ENCODE measurements around the gene HSD17B1.

The HSD17B1 gene

GRCh38 chr17:42566883-42567573, 14.3 kb downstream of the HSD17B1 start, which contains the start of gene MLX:
MLX (plus strand) TSS chr17:42567100; CDS start chr17:42567125, 25 bp downstream.
- peak; percentile 85 for DNase-seq (ENCODE audit: low read depth in 2 of 2)

DNA sequence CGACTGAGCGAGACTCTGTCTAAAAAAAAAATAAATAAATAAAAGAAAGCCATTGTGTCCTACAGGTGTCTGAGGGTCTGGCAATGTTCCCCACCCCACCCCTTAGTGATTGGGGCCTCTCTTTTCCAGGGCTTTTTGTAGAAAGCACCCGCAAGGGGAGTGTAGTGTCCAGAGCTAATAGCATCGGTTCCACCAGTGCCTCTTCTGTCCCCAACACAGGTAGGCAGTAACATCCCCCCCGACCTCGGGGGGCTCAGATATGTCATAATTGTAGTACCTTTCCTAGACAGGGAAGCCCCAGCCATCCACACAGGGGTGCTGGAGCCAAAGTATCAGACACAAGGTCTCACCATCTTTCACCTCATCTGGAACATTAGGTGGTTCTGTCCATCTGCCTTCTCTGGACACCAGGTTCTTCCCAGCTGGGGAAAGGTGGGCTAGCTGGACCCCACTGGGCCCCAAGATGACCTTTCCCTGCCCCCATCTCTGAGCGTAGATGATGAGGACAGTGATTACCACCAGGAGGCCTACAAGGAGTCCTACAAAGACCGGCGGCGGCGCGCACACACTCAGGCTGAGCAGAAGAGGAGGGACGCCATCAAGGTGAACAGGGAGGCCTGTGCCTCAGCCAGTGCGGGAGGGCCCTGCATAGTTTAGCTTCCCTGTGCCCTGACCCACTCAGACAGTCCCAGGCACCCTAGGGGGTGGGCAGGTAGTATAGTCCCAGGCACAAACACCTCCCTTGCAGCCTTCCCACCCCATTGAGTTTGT, 15.8 kb downstream of the HSD17B1 start:
- no peak for DNase-seq (ENCODE audit: low read depth in 2 of 2)

GRCh38 chr17:42571435-42572225, 18.9 kb downstream of the HSD17B1 start:
- DNase-seq (ENCODE audit: low read depth in 2 of 2): no peak

DNA sequence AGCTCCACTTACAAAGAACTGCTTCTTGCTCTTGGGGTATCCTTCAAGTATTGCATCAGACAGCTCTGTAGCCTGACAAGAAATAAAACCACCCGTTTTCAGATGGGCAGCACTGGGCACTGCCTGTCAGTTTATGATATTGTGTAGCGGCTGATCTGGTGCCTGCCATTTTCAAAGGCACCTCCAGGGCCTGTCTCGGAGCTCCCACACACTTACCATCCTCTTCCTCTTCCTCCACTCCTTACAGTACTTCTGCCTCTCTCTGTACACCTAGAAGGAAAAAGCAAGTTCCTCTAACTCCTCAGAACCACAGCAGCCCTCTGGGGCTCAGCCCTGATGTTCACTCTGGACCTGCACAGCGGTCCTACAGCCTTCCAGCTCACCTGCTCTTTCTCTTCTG, 20.4 kb downstream of the HSD17B1 start:
- DNase-seq (ENCODE audit: low read depth in 2 of 2): no peak

GRCh38 chr17:42574463-42574862, 21.7 kb downstream of the HSD17B1 start:
- DNase-seq (ENCODE audit: low read depth in 2 of 2): no peak

DNA sequence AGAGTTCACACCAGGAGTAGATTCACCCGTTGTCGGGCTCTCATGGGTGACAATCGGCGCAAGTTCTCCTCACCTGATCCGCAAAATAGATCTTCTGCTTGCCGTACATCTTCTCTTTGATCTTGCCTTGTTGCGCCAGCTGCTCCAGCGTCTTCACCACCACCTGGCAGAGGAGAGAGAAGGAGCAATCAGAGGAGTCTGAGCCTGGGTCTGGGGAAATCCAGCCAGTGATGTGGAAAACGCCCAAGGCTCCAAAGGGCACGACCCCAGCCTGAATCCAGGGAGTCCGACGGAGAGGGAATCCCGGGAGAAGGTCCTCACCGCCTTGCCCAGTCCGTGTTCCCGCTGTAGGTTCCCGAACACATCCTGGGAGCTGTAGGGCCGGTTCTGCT, 24.4 kb downstream of the HSD17B1 start:
- DNase-seq (ENCODE audit: low read depth in 2 of 2): peak in 1 of 2 experiments; percentile 15

DNA sequence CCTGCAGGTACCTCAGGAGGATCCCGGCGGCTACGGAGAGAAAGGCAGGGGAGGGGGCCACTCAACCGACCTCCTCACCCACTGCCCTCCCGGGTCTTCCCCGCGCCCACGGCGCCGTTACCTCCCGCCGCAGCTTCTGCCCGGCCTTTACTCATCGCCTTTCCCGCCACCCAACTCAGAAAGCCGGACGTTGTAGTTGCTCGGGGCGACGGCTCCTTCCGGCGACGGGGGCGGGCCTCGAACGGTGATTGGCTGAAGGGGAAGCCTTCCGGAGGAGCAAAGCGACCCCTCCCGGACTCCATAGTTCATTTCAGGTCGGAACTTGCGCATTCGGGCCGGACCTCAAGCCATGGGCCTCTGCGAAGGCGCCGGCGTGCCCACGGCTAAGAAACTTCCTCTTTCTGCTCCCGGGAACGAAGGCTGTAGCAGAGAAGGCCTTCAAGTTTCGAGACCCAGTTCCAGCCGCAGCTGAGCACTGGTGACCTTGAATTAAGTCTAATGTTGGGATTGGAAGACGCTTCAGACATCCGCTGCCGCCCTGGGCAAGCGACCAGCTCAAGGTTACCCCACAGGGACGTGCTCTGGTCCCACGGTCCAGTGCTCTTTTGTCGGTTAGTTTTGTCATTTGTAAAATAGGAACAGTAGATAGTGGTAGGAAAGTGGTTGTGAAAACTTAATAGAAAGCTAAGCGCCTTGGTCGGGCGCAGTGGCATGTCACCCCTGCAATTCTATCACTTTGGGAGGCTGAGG, 25.0 kb downstream of the HSD17B1 start, which contains the start of gene PSMC3IP:
TSS of gene PSMC3IP (minus strand) at position 198 of the 750 bp plus-strand sequence. CDS start at position 155, 43 bp downstream.
- DNase-seq (ENCODE audit: low read depth in 2 of 2): peak; percentile 89 to 96

DNA sequence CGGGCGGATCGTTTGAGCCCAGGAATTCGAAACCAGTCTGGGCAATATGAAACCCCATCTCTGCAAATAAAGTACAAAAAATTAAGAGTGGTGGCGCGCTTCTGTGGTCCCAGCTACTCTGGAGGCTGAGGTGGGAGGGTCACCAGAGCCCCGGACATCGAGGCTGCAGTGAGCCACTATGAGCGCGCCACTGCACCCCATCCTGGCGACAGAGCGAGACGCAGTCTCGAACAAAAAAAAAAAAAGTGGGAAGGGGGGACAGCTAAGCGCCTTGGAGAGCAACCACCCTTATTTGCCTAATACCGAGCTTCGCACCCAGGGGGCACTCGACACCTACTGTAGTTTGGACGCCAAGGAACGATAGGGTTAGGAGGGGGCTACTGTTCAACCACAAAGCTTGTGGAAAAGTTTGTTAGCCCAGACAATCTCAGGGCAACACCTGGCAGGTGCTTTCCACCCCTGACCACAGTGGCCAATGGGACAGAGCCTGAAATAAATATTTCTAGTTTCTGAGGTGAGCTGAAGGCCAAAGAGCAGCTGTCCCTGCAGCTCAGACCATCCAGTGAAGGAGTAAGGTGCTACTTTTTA, 25.7 kb downstream of the HSD17B1 start:
- peak; percentile 49 to 76 for DNase-seq (ENCODE audit: low read depth in 2 of 2)

DNA sequence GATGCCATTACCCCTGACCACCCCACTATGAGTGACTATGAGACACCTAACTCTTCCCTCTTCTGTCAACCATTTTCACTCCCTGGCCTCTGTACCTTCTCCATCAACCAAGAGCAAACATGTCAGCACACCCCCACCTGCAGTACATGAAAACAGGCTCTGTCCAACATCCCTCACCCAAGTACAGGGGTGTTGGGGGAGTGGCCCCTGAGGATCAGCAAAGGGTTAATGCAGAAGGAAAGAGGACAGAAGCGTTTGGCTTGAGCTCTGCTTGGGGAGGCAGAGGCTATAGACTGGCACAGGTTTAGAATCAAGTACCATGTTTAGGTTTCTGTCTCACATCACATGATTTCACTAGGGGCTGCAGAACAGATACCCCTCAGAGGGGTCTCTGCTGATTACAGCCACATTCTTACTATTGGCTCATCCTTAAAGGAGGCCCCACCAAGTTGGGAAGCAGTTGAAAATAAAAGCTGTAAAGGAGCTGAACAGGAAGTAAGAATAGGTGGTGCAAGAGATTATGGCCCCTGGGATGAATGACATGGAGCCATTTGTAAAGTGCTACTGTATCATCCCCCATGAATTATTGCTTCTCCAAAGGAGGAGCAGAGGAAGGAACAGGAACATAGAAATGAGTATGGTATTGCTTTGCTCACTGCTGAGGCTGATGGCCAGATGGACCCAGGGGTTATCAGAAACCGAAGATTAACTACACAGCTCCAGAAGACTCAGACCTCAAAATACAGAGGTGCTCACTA, 27.2 kb downstream of the HSD17B1 start:
- DNase-seq (ENCODE audit: low read depth in 2 of 2): no peak

DNA sequence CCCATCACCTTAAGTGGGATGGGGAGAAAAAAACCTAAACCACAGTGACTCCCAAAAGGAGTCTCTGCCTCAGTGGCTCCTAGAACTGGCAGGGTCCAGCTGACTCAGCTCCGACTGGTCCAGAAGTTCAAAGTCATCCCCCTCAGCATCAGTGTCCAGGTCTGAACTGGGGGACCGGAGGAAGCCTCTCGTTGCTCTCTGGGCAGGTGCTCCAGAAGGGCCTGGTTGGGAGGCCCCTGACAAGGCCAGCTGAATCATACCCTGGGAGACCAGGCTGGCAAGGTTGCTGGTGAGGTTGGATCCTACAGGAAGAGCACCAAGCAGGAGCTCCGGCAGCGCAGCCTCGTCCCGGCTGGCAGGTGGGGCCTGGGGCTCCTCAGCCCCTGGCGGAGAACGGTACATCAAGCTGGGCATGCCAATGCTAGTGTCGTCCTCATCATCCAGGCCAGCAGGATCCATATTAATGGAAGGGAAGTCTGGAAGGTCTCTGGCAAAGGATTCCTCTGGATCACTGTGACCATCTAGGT, 29.1 kb downstream of the HSD17B1 start:
- no peak for DNase-seq (ENCODE audit: low read depth in 2 of 2)

- DNase-seq (ENCODE audit: low read depth in 2 of 2): no peak
Observed at GRCh38 chr17:42584880-42585279, 32.2 kb downstream of the HSD17B1 start.

DNA sequence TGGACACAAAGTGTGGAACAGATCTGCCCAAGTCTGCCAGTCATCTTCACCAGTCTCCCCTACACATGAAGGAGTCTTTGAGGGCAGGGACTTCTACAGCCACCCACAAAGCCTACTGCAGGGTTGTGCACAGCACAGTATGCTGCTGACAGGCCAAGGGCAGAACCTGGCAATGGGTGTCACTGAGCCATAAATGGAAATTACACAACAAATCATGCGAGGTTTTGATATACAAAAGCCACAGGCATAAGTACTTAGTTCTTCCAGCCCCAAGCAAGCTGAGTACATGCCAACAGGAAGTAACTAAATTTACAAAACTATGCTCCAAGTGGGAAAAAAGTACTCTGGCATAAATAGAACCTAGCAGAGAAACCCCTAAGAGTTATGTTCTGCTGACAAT, 32.6 kb downstream of the HSD17B1 start:
- DNase-seq (ENCODE audit: low read depth in 2 of 2): no peak

DNA sequence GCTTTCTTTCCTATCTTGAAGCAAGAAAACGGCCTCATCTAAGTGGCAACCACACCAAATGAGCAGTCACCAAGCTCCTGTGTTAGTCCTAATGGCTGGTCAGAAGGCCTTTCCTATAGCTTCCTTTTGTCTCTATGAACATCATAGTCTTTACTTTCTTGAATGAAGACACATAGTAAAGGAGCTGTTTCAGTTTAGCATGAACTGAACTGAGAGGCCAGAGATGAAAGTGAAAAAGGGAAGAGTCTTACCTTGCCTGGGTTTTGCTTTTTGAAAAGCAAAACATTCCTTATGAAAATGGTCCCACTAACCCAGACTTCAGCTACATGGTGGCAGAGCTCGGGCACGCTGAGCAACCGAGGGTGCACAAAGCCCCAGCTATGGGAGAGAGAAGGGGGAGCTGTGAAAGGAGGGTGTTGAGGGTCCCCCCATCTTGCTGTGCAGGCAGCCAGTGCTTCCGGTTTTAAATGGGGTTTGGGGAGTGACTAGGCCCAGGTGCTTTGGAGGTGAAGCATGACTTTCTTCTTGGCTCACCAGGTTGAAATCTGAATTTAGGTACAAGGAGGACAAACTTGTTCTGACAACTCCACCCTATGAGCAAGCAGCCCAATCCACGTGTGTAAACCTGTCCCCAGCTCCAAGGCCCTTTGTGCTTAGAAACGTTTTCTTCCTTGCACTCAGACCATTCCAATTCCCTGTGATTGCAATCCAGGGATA, 33.9 kb downstream of the HSD17B1 start:
- DNase-seq (ENCODE audit: low read depth in 2 of 2): no peak

DNA sequence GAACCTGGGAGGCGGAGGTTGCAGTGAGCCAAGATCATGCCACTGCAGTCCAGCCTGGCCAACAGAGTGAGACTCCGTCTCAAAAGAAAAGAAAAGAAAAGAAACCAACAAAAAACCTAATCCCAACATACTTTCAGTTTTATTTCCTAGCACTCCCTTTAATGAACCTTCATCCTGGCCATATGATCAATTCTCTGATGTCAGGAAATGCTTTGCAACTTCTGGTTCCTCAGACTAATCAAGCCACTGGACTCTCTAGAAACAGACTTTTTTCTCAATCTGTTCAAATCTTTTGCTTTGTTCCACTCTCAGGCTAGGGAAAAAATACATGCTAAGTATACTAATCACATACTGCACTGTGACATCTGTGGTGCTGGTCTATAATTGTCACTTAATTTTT, 38.2 kb downstream of the HSD17B1 start:
- no peak for DNase-seq (ENCODE audit: low read depth in 2 of 2)

GRCh38 chr17:42591411-42591810, 38.7 kb downstream of the HSD17B1 start:
- no peak for DNase-seq (ENCODE audit: low read depth in 2 of 2)

- no peak for DNase-seq (ENCODE audit: low read depth in 2 of 2)
Observed at GRCh38 chr17:42596386-42596785, 43.7 kb downstream of the HSD17B1 start.

GRCh38 chr17:42598905-42599304, 46.2 kb downstream of the HSD17B1 start:
- no peak for DNase-seq (ENCODE audit: low read depth in 2 of 2)

- DNase-seq (ENCODE audit: low read depth in 2 of 2): no peak
Observed at GRCh38 chr17:42603318-42603717, 50.6 kb downstream of the HSD17B1 start.
